Spinal cord (tissue), 10 donors: Measurements from ENCODE around the gene SLC35E3. TPM values are rescaled to one million over a fixed set of nuclear protein-coding genes. Genes with fewer than 3 reads are reported as not detected.
A peak's percentile ranks its signal among the peaks of the same experiment; 100 is the strongest.
"Not testable (repeated sequence)": the region's sequence is repeated elsewhere in the genome, so short reads cannot be mapped to it uniquely, and the experiment has no call there.

Experiments used
- DNase-seq, 6 donors: peaks; one replicate each; pipeline versions ENCODE4 v3.0.0 to v3.0.0-alpha.2; 2013 to 2015; ENCODE audit warnings: low spot score in 6 of 6, low read depth in 4 of 6
- H3K27ac ChIP-seq: one replicate; pipeline ENCODE4 v1.5.1; 2013; ENCODE audit warnings: low read depth, low read length, control low read depth
- H3K27me3 ChIP-seq: one replicate; pipeline ENCODE4 v1.6.1; 2013; ENCODE audit warnings: low read length; ENCODE audit not compliant: control insufficient read depth, insufficient read depth
- H3K36me3 ChIP-seq: one replicate; pipeline ENCODE4 v1.6.1; 2013; ENCODE audit warnings: low read length; ENCODE audit not compliant: control insufficient read depth, insufficient read depth
- H3K4me1 ChIP-seq: one replicate; pipeline ENCODE4 v1.6.1; 2013; ENCODE audit warnings: low read length; ENCODE audit not compliant: control insufficient read depth, insufficient read depth
- H3K4me3 ChIP-seq: one replicate; pipeline ENCODE4 v1.5.1; 2013; ENCODE audit warnings: low read depth, low read length, control low read depth
- H3K9me3 ChIP-seq: one replicate; pipeline ENCODE4 v1.6.1; 2013; ENCODE audit warnings: low read length; ENCODE audit not compliant: control insufficient read depth, insufficient read depth
- WGBS: methylation state at CpG from one replicate; pipeline ENCODE4 v1.1.5; 2013; ENCODE audit warnings: missing lambda C conversion rate; ENCODE audit not compliant: insufficient coverage; 5-methylcytosine and 5-hydroxymethylcytosine counted together
- polyA plus RNA-seq, 2 donors: library from polyadenylated mRNA; unstranded; fragments of 120-200 nt; gene quantifications; one replicate each; pipeline ENCODE4 v1.2.1, GENCODE V29; 2013; ENCODE audit not compliant: insufficient read length in 2 of 2
- total RNA-seq, 2 donors: library from RNA; depleted of rRNA in 1 of 2; stranded (reverse); fragments of 120-200 nt in 1 of 2; fragments of >200 nt in 1 of 2; gene quantifications; one replicate each; pipeline versions ENCODE4 v1.2.3 to v1.2.4, GENCODE V29; 2013 to 2014
- donor health status: healthy.

Gene SLC35E3
- total and polyA plus RNA-seq, 4 donors = 7.3 to 26.7 (median 16.8) TPM

GRCh38 chr12:68790952-68791234 lies 44.9 kb downstream of the SLC35E3 start:
- Histone ChIP-seq H3K36me3 (no peaks in the 10 kb centered on the region), H3K4me3 (no peak overlapping the region), H3K9me3 (no peaks in the 10 kb centered on the region), H3K27me3 (no peaks in the 10 kb centered on the region), H3K4me1 (no peaks in the 10 kb centered on the region), H3K27ac (no peak overlapping the region)
- 91% methylated on average over 1 of the region's 3 CpGs for WGBS
- no peak for DNase-seq

- WGBS = 100% methylated on average over 1 of the region's 2 CpGs
- Histone ChIP-seq H3K27ac (no peak overlapping the region), H3K9me3 (no peaks in the 10 kb centered on the region), H3K27me3 (no peaks in the 10 kb centered on the region), H3K36me3 (no peaks in the 10 kb centered on the region), H3K4me3 (no peak overlapping the region), H3K4me1 (no peaks in the 10 kb centered on the region)
- DNase-seq = no peak
Measured at GRCh38 chr12:68791897-68792481, 46.0 kb downstream of the SLC35E3 start.

GRCh38 chr12:68792952-68793351 lies 47.0 kb downstream of the SLC35E3 start:
- H3K9me3 ChIP-seq = no peaks in the 10 kb centered on the region
- no peak overlapping the region for H3K4me3 ChIP-seq
- no peak overlapping the region for H3K27ac ChIP-seq
- H3K36me3 ChIP-seq = no peaks in the 10 kb centered on the region
- no CpG with 5 or more reads among the region's 2 CpGs for WGBS
- H3K4me1 ChIP-seq = no peaks in the 10 kb centered on the region
- no peaks in the 10 kb centered on the region for H3K27me3 ChIP-seq
- DNase-seq = peak in 1 of 6 donors; percentile 57

DNA sequence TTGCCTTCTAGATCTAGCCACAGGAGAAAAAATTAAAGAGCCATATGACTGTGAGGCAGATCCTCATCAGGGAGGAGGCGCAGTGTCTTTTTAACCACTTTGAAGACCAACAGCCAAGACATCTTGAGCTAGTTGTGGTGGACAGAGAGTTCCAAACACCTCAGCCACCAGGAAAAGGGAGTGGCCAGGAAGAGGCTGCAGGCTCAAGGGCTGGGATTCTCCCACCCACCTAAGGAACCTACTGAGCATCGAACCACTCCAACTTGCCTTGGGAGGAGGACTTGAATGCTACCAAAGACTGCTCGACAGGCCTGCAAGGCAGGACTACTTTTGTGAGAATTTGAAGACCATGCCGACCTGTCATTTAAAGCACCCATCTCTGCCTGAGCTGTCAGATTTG lies 47.5 kb downstream of the SLC35E3 start:
- DNase-seq = no peak
- Histone ChIP-seq H3K27me3 (no peaks in the 10 kb centered on the region), H3K36me3 (no peaks in the 10 kb centered on the region), H3K9me3 (no peaks in the 10 kb centered on the region), H3K4me1 (no peaks in the 10 kb centered on the region), H3K27ac (no peak overlapping the region), H3K4me3 (no peak overlapping the region)
- 100% methylated on average over 1 of the region's 4 CpGs for WGBS

DNA sequence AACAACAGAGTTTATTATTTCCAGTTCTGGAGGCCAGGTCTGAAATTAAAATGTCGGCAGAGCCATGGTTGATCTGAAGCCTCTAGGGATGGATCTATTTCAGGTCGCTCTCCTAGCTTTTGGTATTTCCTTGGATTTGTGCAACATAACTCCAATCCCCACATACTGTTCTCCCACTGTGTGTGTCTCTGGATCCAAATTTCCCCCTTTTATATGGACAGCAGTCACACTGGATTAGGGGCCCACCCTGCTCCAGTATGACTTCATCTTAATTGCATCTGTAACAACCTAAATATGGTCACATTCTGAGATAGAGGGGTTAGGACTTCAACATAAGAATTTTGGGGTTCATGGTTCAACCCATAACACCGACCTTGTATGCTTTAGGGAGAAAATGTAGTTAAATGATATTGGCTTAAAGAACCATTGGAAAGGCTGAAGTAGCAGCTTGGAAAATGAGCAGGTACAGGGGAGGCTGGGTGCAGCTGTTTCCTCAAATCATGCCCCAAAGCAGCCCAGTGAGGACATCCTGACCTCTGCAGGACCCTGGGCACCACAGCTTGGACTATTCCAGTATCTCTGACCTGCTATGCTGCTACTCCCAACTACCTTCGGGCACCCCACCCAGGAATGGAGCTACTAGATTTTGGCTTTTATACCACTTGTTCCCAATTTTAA lies 48.1 kb downstream of the SLC35E3 start:
- no peaks in the 10 kb centered on the region for H3K9me3 ChIP-seq
- no peak overlapping the region for H3K27ac ChIP-seq
- DNase-seq = no peak
- no peaks in the 10 kb centered on the region for H3K27me3 ChIP-seq
- 100% methylated on average over 3 of the region's 4 CpGs for WGBS
- no peak overlapping the region for H3K4me3 ChIP-seq
- H3K4me1 ChIP-seq = no peaks in the 10 kb centered on the region
- H3K36me3 ChIP-seq = no peaks in the 10 kb centered on the region

- H3K27me3 ChIP-seq = no peaks in the 10 kb centered on the region
- H3K4me1 ChIP-seq = no peaks in the 10 kb centered on the region
- no peak overlapping the region for H3K4me3 ChIP-seq
- DNase-seq = no peak
- no CpG with 5 or more reads among the region's 3 CpGs for WGBS
- H3K27ac ChIP-seq = no peak overlapping the region
- no peaks in the 10 kb centered on the region for H3K36me3 ChIP-seq
- no peaks in the 10 kb centered on the region for H3K9me3 ChIP-seq
Measured at GRCh38 chr12:68794653-68795251, 48.8 kb downstream of the SLC35E3 start.

GRCh38 chr12:68796399-68796798 lies 50.4 kb downstream of the SLC35E3 start:
- 100% methylated on average over 5 of the region's 15 CpGs for WGBS
- no peaks in the 10 kb centered on the region for H3K4me1 ChIP-seq

DNA sequence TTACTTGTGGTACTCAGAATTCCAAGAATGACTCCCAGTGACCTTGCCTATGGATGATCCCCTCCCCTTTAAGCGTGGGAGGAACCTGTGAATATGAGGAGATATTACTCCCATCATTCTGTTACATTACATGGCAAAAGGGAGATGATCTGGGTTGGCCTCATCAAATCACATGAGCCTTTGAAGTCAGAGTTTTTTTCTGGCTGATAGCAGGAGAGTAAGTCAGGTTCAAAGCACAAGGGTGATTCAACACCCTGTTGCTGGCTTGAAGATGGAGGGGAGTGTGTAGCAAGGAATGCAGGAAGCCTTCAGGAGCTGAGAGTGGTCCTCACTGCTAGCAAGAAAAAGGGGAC lies 52.9 kb downstream of the SLC35E3 start:
- Histone ChIP-seq H3K4me3 (no peak overlapping the region), H3K36me3 (no peaks in the 10 kb centered on the region), H3K27me3 (no peaks in the 10 kb centered on the region), H3K4me1 (no peaks in the 10 kb centered on the region), H3K9me3 (no peaks in the 10 kb centered on the region), H3K27ac (no peak overlapping the region)
- no peak for DNase-seq
- WGBS = no CpG with 5 or more reads among the region's 1 CpG

More at GRCh38 chr12:68796399-68796798, 50.4 kb downstream of the SLC35E3 start:
- DNase-seq = no peak
- H3K36me3 ChIP-seq = no peaks in the 10 kb centered on the region
- no peaks in the 10 kb centered on the region for H3K9me3 ChIP-seq
- no peaks in the 10 kb centered on the region for H3K27me3 ChIP-seq
- no peak overlapping the region for H3K27ac ChIP-seq
- no peak overlapping the region for H3K4me3 ChIP-seq

GRCh38 chr12:68800294-68800693 lies 54.3 kb downstream of the SLC35E3 start:
- Histone ChIP-seq H3K9me3 (no peaks in the 10 kb centered on the region), H3K36me3 (no peaks in the 10 kb centered on the region), H3K4me1 (no peaks in the 10 kb centered on the region), H3K4me3 (no peak overlapping the region), H3K27me3 (no peaks in the 10 kb centered on the region), H3K27ac (no peak overlapping the region)
- DNase-seq = no peak
- 94% methylated on average over 4 of the region's 5 CpGs for WGBS

- H3K27me3 ChIP-seq, H3K4me1 ChIP-seq, H3K9me3 ChIP-seq, H3K27ac ChIP-seq, DNase-seq, H3K36me3 ChIP-seq, H3K4me3 ChIP-seq: not testable (repeated sequence)
- WGBS = 95% methylated on average over 2 of the region's 7 CpGs
Measured at GRCh38 chr12:68801124-68801523, 55.1 kb downstream of the SLC35E3 start.
